HEK293T (cell line): ENCODE results near the gene CIT.

Experiments used
- CTCF ChIA-PET: fragments of 350-600 bp; formaldehyde crosslinking; extraction: SDS; loops from one replicate; lab custom pipeline; 2021; ENCODE audit warnings: antibody characterized with exemption, inconsistent platforms; lab: Yijun Ruan, JAX
- POLR2A ChIA-PET: fragments of 350-600 bp; formaldehyde crosslinking; extraction: SDS; loops from one replicate; lab custom pipeline; 2020; ENCODE audit warnings: antibody characterized with exemption, inconsistent platforms; lab: Yijun Ruan, JAX
- DNase-seq: peaks from one replicate; pipeline ENCODE4 v3.0.0; 2012; ENCODE audit warnings: mixed read lengths; ENCODE audit errors: extremely low spot score
- ARNT ChIP-seq: fragments of 450-650 bp; IDR thresholded peaks from 2 replicates; pipeline ENCODE4 v1.6.1; 2017; ENCODE audit warnings: mild to moderate bottlenecking
- BHLHE40 ChIP-seq: fragments of 450-650 bp; IDR thresholded peaks from 2 replicates; pipeline ENCODE4 v1.6.1; 2016; ENCODE audit warnings: mild to moderate bottlenecking, moderate library complexity, borderline replicate concordance
- CTBP1 ChIP-seq: fragments of 450-650 bp; IDR thresholded peaks from 2 replicates; pipeline ENCODE4 v1.6.1; 2016; ENCODE audit warnings: borderline replicate concordance
- ELF4 ChIP-seq: fragments of 450-650 bp; IDR thresholded peaks from 2 replicates; pipeline ENCODE4 v1.6.1; 2017; ENCODE audit warnings: antibody characterized with exemption
- FOXA1 ChIP-seq: fragments of 450-650 bp; IDR thresholded peaks from 2 replicates; pipeline ENCODE4 v1.6.1; 2016; ENCODE audit warnings: mild to moderate bottlenecking
- FOXK2 ChIP-seq: fragments of 450-650 bp; IDR thresholded peaks from 2 replicates; pipeline ENCODE4 v1.6.1; 2016; ENCODE audit warnings: mild to moderate bottlenecking
- FOXM1 ChIP-seq: fragments of 450-650 bp; IDR thresholded peaks from 2 replicates; pipeline ENCODE4 v1.6.1; 2017; ENCODE audit warnings: mild to moderate bottlenecking, borderline replicate concordance
- HDGF ChIP-seq: fragments of 450-650 bp; IDR thresholded peaks from 2 replicates; pipeline ENCODE4 v1.6.1; 2017; ENCODE audit warnings: antibody characterized with exemption, borderline replicate concordance
- L3MBTL2 ChIP-seq: fragments of 450-650 bp; conservative IDR thresholded peaks from 2 replicates; pipeline ENCODE4 v1.6.1; 2016; ENCODE audit warnings: mild to moderate bottlenecking
- LEF1 ChIP-seq: fragments of 450-650 bp; IDR thresholded peaks from 2 replicates; pipeline ENCODE4 v1.6.1; 2017; ENCODE audit warnings: mild to moderate bottlenecking, borderline replicate concordance
- NFRKB ChIP-seq: fragments of 450-650 bp; IDR thresholded peaks from 2 replicates; pipeline ENCODE4 v1.6.1; 2016; ENCODE audit warnings: mild to moderate bottlenecking, moderate library complexity
- PKNOX1 ChIP-seq: fragments of 450-650 bp; IDR thresholded peaks from 2 replicates; pipeline ENCODE4 v1.6.1; 2016
- SP1 ChIP-seq: fragments of 450-650 bp; IDR thresholded peaks from 2 replicates; pipeline ENCODE4 v1.6.1; 2017
- SUZ12 ChIP-seq: fragments of 450-650 bp; IDR thresholded peaks from 2 replicates; pipeline ENCODE4 v1.6.1; 2016; ENCODE audit warnings: mild to moderate bottlenecking
- TARDBP ChIP-seq: fragments of 450-650 bp; IDR thresholded peaks from 2 replicates; pipeline ENCODE4 v1.6.1; 2016
- ZNF384 ChIP-seq: fragments of 450-650 bp; IDR thresholded peaks from 2 replicates; pipeline ENCODE4 v1.6.1; 2016

The CIT gene

GRCh38 chr12:119913536-119914330 is 36.6 kb upstream of the CIT start:
- TF ChIP-seq L3MBTL2 = no peak
- TF ChIP-seq FOXA1 = no peak
- no peak for TF ChIP-seq CTBP1
- TF ChIP-seq ELF4 = no peak
- no peak for TF ChIP-seq FOXM1
- no peak for TF ChIP-seq ZNF384
- TF ChIP-seq NFRKB = no peak
- no peak for TF ChIP-seq ARNT
- TF ChIP-seq SP1 = no peak
- TF ChIP-seq PKNOX1 = no peak
- TF ChIP-seq LEF1 = no peak
- ChIA-PET POLR2A (no interaction called here), CTCF (interaction anchor here (0.6 to 0.7 kb wide), 2 partner anchors 68 to 96 kb away, joined by 3 to 9 read pairs; no protein-coding TSS in a partner anchor)
- DNase-seq = no peak

- no peak for DNase-seq
- TF ChIP-seq PKNOX1 (no peak), TARDBP (no peak), LEF1 (no peak), FOXK2 (no peak), CTBP1 (no peak), FOXA1 (no peak), ELF4 (no peak), ARNT (no peak), SUZ12 (no peak), NFRKB (no peak), HDGF (no peak), ZNF384 (no peak), BHLHE40 (no peak), SP1 (no peak), L3MBTL2 (no peak), FOXM1 (no peak)
- ChIA-PET POLR2A (no interaction called here), CTCF (interaction anchor here (1.0 kb wide), 1 partner anchor 34 kb away, joined by 5 read pairs; no protein-coding TSS in a partner anchor)
These were observed 34.1 kb upstream of the CIT start for GRCh38 chr12:119911182-119911581.

DNA sequence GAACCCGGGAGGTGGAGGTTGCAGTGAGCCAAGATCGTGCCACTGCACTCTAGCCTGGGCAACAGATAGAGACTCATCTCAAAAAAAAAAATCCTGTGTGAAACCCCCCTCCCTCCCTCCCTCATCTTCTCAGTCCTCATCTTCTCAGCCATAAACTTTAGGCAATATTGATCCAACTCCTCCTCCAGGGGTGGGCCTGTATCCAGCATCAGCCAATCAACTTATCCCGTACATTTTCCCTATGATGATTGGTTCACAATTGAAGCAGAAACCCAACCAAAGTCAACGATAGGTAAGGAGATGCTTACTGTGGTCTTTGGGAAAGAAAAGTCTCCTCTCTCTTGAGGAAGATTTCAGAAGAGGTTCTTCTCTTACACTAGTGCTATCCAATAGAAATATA is 33.5 kb upstream of the CIT start:
- no peak for DNase-seq
- ChIA-PET CTCF (interaction anchor here (1.0 kb wide), 1 partner anchor 34 kb away, joined by 5 read pairs; no protein-coding TSS in a partner anchor), POLR2A (no interaction called here)
- no peak for TF ChIP-seq FOXM1
- no peak for TF ChIP-seq HDGF
- no peak for TF ChIP-seq FOXK2
- TF ChIP-seq ZNF384 = no peak

- DNase-seq = peak; percentile 73
- TF ChIP-seq SP1 (no peak), BHLHE40 (no peak), HDGF (no peak), ZNF384 (no peak), NFRKB (no peak), L3MBTL2 (no peak), PKNOX1 (no peak), FOXM1 (no peak), LEF1 (no peak), ELF4 (no peak), TARDBP (no peak), FOXK2 (no peak), ARNT (no peak), FOXA1 (no peak), CTBP1 (no peak), SUZ12 (no peak)
- ChIA-PET POLR2A (no interaction called here), CTCF (interaction anchor here (0.6 to 0.9 kb wide), 3 partner anchors 122 to 946 kb away, joined by 4 read pairs; no protein-coding TSS in a partner anchor)
These were observed 25.0 kb upstream of the CIT start for GRCh38 chr12:119902084-119902509.

GRCh38 chr12:119901670-119902069 is 24.6 kb upstream of the CIT start:
- CTCF ChIA-PET = interaction anchor here (0.7 kb wide), 1 partner anchor 946 kb away, joined by 4 read pairs; no protein-coding TSS in a partner anchor
- no peak for DNase-seq
- TF ChIP-seq FOXA1 = no peak
- TF ChIP-seq FOXM1 = no peak
- TF ChIP-seq BHLHE40 = no peak
- no peak for TF ChIP-seq SUZ12
- no peak for TF ChIP-seq L3MBTL2
- no peak for TF ChIP-seq ELF4
- no peak for TF ChIP-seq NFRKB
- TF ChIP-seq FOXK2 = no peak
- no peak for TF ChIP-seq PKNOX1
- no peak for TF ChIP-seq SP1
- TF ChIP-seq HDGF = no peak
- TF ChIP-seq TARDBP = no peak
- no peak for TF ChIP-seq ARNT
- TF ChIP-seq CTBP1 = no peak
- no peak for TF ChIP-seq LEF1
- no peak for TF ChIP-seq ZNF384
- POLR2A ChIA-PET = no interaction called here
